HG03045 (cell line): Measurements from ENCODE around the gene NRXN3.

Source experiments
- ATAC-seq: cut with Tn5 transposase; IDR thresholded peaks from one replicate; pipeline ENCODE4 v1.9.1; 2021; ENCODE audit warnings: mild to moderate bottlenecking, moderate library complexity; ENCODE audit not compliant: unreplicated experiment

NRXN3 gene

GRCh38 chr14:79265366-79265946, 1095.3 kb downstream of the NRXN3 start:
- no peak for ATAC-seq

- no peak for ATAC-seq
These were observed 1100.2 kb downstream of the NRXN3 start for GRCh38 chr14:79270361-79270760.

GRCh38 chr14:79271122-79271521, 1100.9 kb downstream of the NRXN3 start:
- no peak for ATAC-seq

GRCh38 chr14:79274641-79275291, 1104.6 kb downstream of the NRXN3 start:
- ATAC-seq = no peak

GRCh38 chr14:79275292-79275655, 1105.1 kb downstream of the NRXN3 start:
- ATAC-seq = no peak

- no peak for ATAC-seq
These were observed 1108.2 kb downstream of the NRXN3 start for GRCh38 chr14:79278286-79278797.

GRCh38 chr14:79278798-79279644, 1108.8 kb downstream of the NRXN3 start:
- no peak for ATAC-seq

- no peak for ATAC-seq
These were observed 1109.7 kb downstream of the NRXN3 start for GRCh38 chr14:79279645-79280597.

- no peak for ATAC-seq
These were observed 1111.3 kb downstream of the NRXN3 start for GRCh38 chr14:79281244-79282152.

- no peak for ATAC-seq
These were observed 1114.4 kb downstream of the NRXN3 start for GRCh38 chr14:79284621-79285020.

GRCh38 chr14:79285263-79285662, 1115.1 kb downstream of the NRXN3 start:
- ATAC-seq = no peak

GRCh38 chr14:79287976-79288375, 1117.8 kb downstream of the NRXN3 start:
- no peak for ATAC-seq

- no peak for ATAC-seq
These were observed 1123.5 kb downstream of the NRXN3 start for GRCh38 chr14:79293482-79294177.

GRCh38 chr14:79294499-79294898, 1124.3 kb downstream of the NRXN3 start:
- no peak for ATAC-seq

GRCh38 chr14:79295385-79295784, 1125.2 kb downstream of the NRXN3 start:
- ATAC-seq = no peak

GRCh38 chr14:79298373-79298772, 1128.2 kb downstream of the NRXN3 start:
- no peak for ATAC-seq

GRCh38 chr14:79299162-79299561, 1129.0 kb downstream of the NRXN3 start:
- no peak for ATAC-seq

GRCh38 chr14:79304279-79304678, 1134.1 kb downstream of the NRXN3 start:
- ATAC-seq = no peak

GRCh38 chr14:79306546-79306945, 1136.4 kb downstream of the NRXN3 start:
- no peak for ATAC-seq
